HL-60/S4 (cell line): ENCODE results near the gene TPRG1L.
"Not testable (repeated sequence)": the region's sequence is repeated elsewhere in the genome, so short reads cannot be mapped to it uniquely, and the experiment has no call there.

Experiments used
- in situ Hi-C: fragments of 300-500 bp; cut with MboI; formaldehyde crosslinking; loops from 2 replicates; pipeline ENCODE4 v1.14.3; 2022; ENCODE audit warnings: low sequenced_read_pairs

TPRG1L gene

GRCh38 chr1:3624200-3625136, at the start of gene TPRG1L:
TSS of gene TPRG1L (plus strand) at chr1:3625015. CDS start at chr1:3625073, 58 bp downstream.
- in situ Hi-C loops = loop anchor here (10.0 kb wide), 1 partner anchor 140 kb away; no protein-coding TSS in a partner anchor

- in situ Hi-C loops = not testable (repeated sequence)
Observed at GRCh38 chr1:3575515-3575914, 49.3 kb upstream of the TPRG1L start.

- in situ Hi-C loops = no loop called here
Observed at GRCh38 chr1:3575993-3576392, 48.8 kb upstream of the TPRG1L start.

- in situ Hi-C loops = no loop called here
Observed at GRCh38 chr1:3577300-3577699, 47.5 kb upstream of the TPRG1L start.

GRCh38 chr1:3577711-3578432, 46.9 kb upstream of the TPRG1L start:
- in situ Hi-C loops = no loop called here

GRCh38 chr1:3578433-3578805, 46.4 kb upstream of the TPRG1L start:
- in situ Hi-C loops = no loop called here

- in situ Hi-C loops = no loop called here
Observed at GRCh38 chr1:3578906-3579305, 45.9 kb upstream of the TPRG1L start.

- in situ Hi-C loops = no loop called here
Observed at GRCh38 chr1:3579626-3580025, 45.2 kb upstream of the TPRG1L start.

GRCh38 chr1:3580231-3580630, 44.6 kb upstream of the TPRG1L start:
- in situ Hi-C loops = no loop called here

- in situ Hi-C loops = no loop called here
Observed at GRCh38 chr1:3581296-3582036, 43.3 kb upstream of the TPRG1L start.

GRCh38 chr1:3583751-3584150, 41.1 kb upstream of the TPRG1L start:
- in situ Hi-C loops = not testable (repeated sequence)

GRCh38 chr1:3584915-3585314, 39.9 kb upstream of the TPRG1L start:
- in situ Hi-C loops = no loop called here

- in situ Hi-C loops = not testable (repeated sequence)
Observed at GRCh38 chr1:3585353-3585868, 39.4 kb upstream of the TPRG1L start.

GRCh38 chr1:3585940-3586568, 38.8 kb upstream of the TPRG1L start:
- in situ Hi-C loops = no loop called here

GRCh38 chr1:3586986-3587759, 37.6 kb upstream of the TPRG1L start:
- in situ Hi-C loops = no loop called here

GRCh38 chr1:3588395-3588794, 36.4 kb upstream of the TPRG1L start:
- in situ Hi-C loops = no loop called here

GRCh38 chr1:3590139-3590763, 34.6 kb upstream of the TPRG1L start:
- in situ Hi-C loops = no loop called here

- in situ Hi-C loops = no loop called here
Observed at GRCh38 chr1:3590951-3591865, 33.6 kb upstream of the TPRG1L start.
